Motor neuron (in vitro differentiated cells): ENCODE measurements around the gene LONP1. TPM values are rescaled to one million over a fixed set of nuclear protein-coding genes. Genes with fewer than 3 reads are reported as not detected.
A peak's percentile ranks its signal among the peaks of the same experiment; 100 is the strongest.
"Not testable (repeated sequence)": the region's sequence is repeated elsewhere in the genome, so short reads cannot be mapped to it uniquely, and the experiment has no call there.

ENCODE experiments used
- ATAC-seq, 8 experiments: fragments of 200-7000 bp; cut with Tn5 transposase; replicated peaks in 6 of 8; 2 replicates each; pipeline ENCODE4 v1.8.0; 2021; ENCODE audit warnings: mild to moderate bottlenecking in 8 of 8, moderate library complexity in 8 of 8
- H3K27ac ChIP-seq, 2 donors: fragments of 250-450 bp; sonication (Bioruptor Pico); 2 replicates each; pipeline ENCODE4 v1.9.0; 2021; ENCODE audit warnings: antibody characterized with exemption in 2 of 2, mild to moderate bottlenecking in 2 of 2, moderate library complexity in 1 of 2
- H3K4me1 ChIP-seq, 2 donors: fragments of 250-450 bp; sonication (Bioruptor Pico); replicated peaks in 1 of 2; 2 replicates each; pipeline ENCODE4 v1.6.1; 2021; ENCODE audit warnings: antibody characterized with exemption in 2 of 2, mild to moderate bottlenecking in 2 of 2, moderate library complexity in 1 of 2
- H3K4me3 ChIP-seq, 5 donors: fragments of 250-450 bp; sonication (Bioruptor Pico); 2 replicates each; pipeline ENCODE4 v1.9.0; 2021; ENCODE audit warnings: antibody characterized with exemption in 5 of 5, mild to moderate bottlenecking in 5 of 5, moderate library complexity in 4 of 5
- WGBS, 10 experiments: fragments of 450-650 bp; shearing (Covaris generic); methylation state at CpG; one replicate each; pipeline ENCODE4 v1.0.0; 2022; 5-methylcytosine and 5-hydroxymethylcytosine counted together
- in situ Hi-C, 9 experiments: fragments of 400-800 bp; cut with MboI; loops; one replicate each; pipeline ENCODE4 v1.15.0; 2021; ENCODE audit warnings: low sequenced_read_pairs in 9 of 9, low pct_unique_long_range_greater_than_20kb in 2 of 9; ENCODE audit not compliant: unreplicated experiment in 9 of 9
- total RNA-seq, 8 experiments: library from RNA; unstranded; fragments of 300-600 nt; gene quantifications; 2 replicates each; pipeline versions ENCODE4 v1.2.3 to v1.2.4, GENCODE V29; 2022

The LONP1 gene
- total RNA-seq, 8 experiments from 2014 or later, result 49.8 to 109 (median 94.9) TPM

GRCh38 chr19:5705552-5705951, 14.4 kb downstream of the LONP1 start:
- no peak overlapping the region for H3K27ac ChIP-seq
- 90 to 100% (median 100%) methylated on average over 2 to 7 of the region's 16 CpGs; no CpG with 5 or more reads in 6 of the 10 experiments for WGBS, 10 experiments
- in situ Hi-C loops, result no loop called here
- peak in 1 of 8 experiments; percentile 2 for ATAC-seq
- H3K4me1 ChIP-seq, result no peaks in the 10 kb centered on the region
- no peak overlapping the region for H3K4me3 ChIP-seq

GRCh38 chr19:5703819-5704818, 15.8 kb downstream of the LONP1 start:
- Histone ChIP-seq H3K4me3 (no peak overlapping the region), H3K4me1 (no peaks in the 10 kb centered on the region), H3K27ac (no peak overlapping the region)
- peak in 1 of 8 experiments; percentile 3 for ATAC-seq
- WGBS, 10 experiments, result 88 to 100% (median 95%) methylated on average over 5 to 11 of the region's 40 CpGs; no CpG with 5 or more reads in 6 of the 10 experiments
- in situ Hi-C loops, result no loop called here

- ATAC-seq, H3K4me1 ChIP-seq, H3K4me3 ChIP-seq, H3K27ac ChIP-seq, in situ Hi-C loops: not testable (repeated sequence)
- WGBS, 10 experiments, result no CpG with 5 or more reads among the region's 28 CpGs
These were observed 17.9 kb downstream of the LONP1 start for GRCh38 chr19:5702053-5702410.

GRCh38 chr19:5700455-5701092, 19.4 kb downstream of the LONP1 start:
- H3K4me3 ChIP-seq, result no peak overlapping the region
- WGBS, 10 experiments, result 94 to 100% (median 97%) methylated on average over 5 to 11 of the region's 22 CpGs; no CpG with 5 or more reads in 4 of the 10 experiments
- in situ Hi-C loops, result no loop called here
- no peak for ATAC-seq
- no peak overlapping the region for H3K27ac ChIP-seq
- no peaks in the 10 kb centered on the region for H3K4me1 ChIP-seq

GRCh38 chr19:5698635-5699422, 21.1 kb downstream of the LONP1 start:
- H3K27ac ChIP-seq, result no peak overlapping the region
- no peaks in the 10 kb centered on the region for H3K4me1 ChIP-seq
- no peak overlapping the region for H3K4me3 ChIP-seq
- in situ Hi-C loops, result no loop called here
- ATAC-seq, result no peak
- whole genome bisulfite sequencing, 10 experiments, result 90 to 100% (median 97%) methylated on average over 1 to 10 of the region's 38 CpGs; no CpG with 5 or more reads in 5 of the 10 experiments

- H3K4me1 ChIP-seq, result no peaks in the 10 kb centered on the region
- H3K27ac ChIP-seq, result no peak overlapping the region
- ATAC-seq, result peak in 1 of 8 experiments; percentile 5
- 100% methylated on average over 2 of the region's 30 CpGs; no CpG with 5 or more reads in 9 of the 10 experiments for WGBS, 10 experiments
- H3K4me3 ChIP-seq, result no peak overlapping the region
- in situ Hi-C loops, result no loop called here
These were observed 21.9 kb downstream of the LONP1 start for GRCh38 chr19:5697890-5698634.

- H3K4me3 ChIP-seq, result no peak overlapping the region
- no peaks in the 10 kb centered on the region for H3K4me1 ChIP-seq
- 66 to 100% (median 80%) methylated on average over 1 to 8 of the region's 25 CpGs; no CpG with 5 or more reads in 7 of the 10 experiments for WGBS, 10 experiments
- in situ Hi-C loops, result no loop called here
- ATAC-seq, result peak in 2 of 8 experiments; percentile 0 to 4
- H3K27ac ChIP-seq, result no peak overlapping the region
These were observed 22.7 kb downstream of the LONP1 start for GRCh38 chr19:5697022-5697889.

GRCh38 chr19:5696196-5697021, 23.5 kb downstream of the LONP1 start:
- 90% methylated on average over 4 of the region's 42 CpGs; no CpG with 5 or more reads in 9 of the 10 experiments for WGBS, 10 experiments
- in situ Hi-C loops, result no loop called here
- H3K27ac ChIP-seq, result no peak overlapping the region
- ATAC-seq, result no peak
- no peak overlapping the region for H3K4me3 ChIP-seq
- peaks cover 5 to 8% of the 10 kb centered on the region in 2 donors for H3K4me1 ChIP-seq

GRCh38 chr19:5695649-5696195, 24.2 kb downstream of the LONP1 start:
- Histone ChIP-seq H3K27ac (no peak overlapping the region), H3K4me3 (no peak overlapping the region), H3K4me1 (peaks cover 5 to 11% of the 10 kb centered on the region in 2 donors)
- WGBS, 10 experiments, result 80 to 84% methylated on average over 3 to 8 of the region's 28 CpGs; no CpG with 5 or more reads in 8 of the 10 experiments
- ATAC-seq, result peak in 1 of 8 experiments; percentile 0
- in situ Hi-C loops, result no loop called here

GRCh38 chr19:5694956-5695648, 24.8 kb downstream of the LONP1 start:
- no peak overlapping the region for H3K27ac ChIP-seq
- H3K4me1 ChIP-seq, result peaks cover 5 to 11% of the 10 kb centered on the region in 2 donors
- ATAC-seq, result no peak
- in situ Hi-C loops, result no loop called here
- 100% methylated on average over 1 to 2 of the region's 8 CpGs; no CpG with 5 or more reads in 7 of the 10 experiments for WGBS, 10 experiments
- no peak overlapping the region for H3K4me3 ChIP-seq
